Thoracic aorta (tissue), 2 donors: ENCODE data around the gene CMIP. TPM values are rescaled to one million over a fixed set of nuclear protein-coding genes. Genes with fewer than 3 reads are reported as not detected.
A peak's percentile ranks its signal among the peaks of the same experiment; 100 is the strongest.

Experiments used
- ATAC-seq: fragments of 150-250 bp; one replicate; pipeline ENCODE4 v1.8.0; 2017; ENCODE audit warnings: low read depth; ENCODE audit not compliant: insufficient number of reproducible peaks, low FRiP score
- DNase-seq: peaks from one replicate; pipeline ENCODE4 v3.0.0-alpha.2; 2020; ENCODE audit warnings: low spot score
- H3K27ac ChIP-seq, 2 donors: fragments of 200-600 bp; sonication (generic); 1 replicate in 1 of 2; 2 replicates in 1 of 2; pipeline ENCODE4 v1.5.1; 2016; ENCODE audit warnings: mild to moderate bottlenecking in 2 of 2, moderate library complexity in 2 of 2
- H3K27me3 ChIP-seq: fragments of 200-600 bp; sonication (generic); replicated peaks from 2 replicates; pipeline ENCODE4 v1.6.0; 2016; ENCODE audit warnings: mild to moderate bottlenecking; ENCODE audit not compliant: insufficient read depth
- H3K36me3 ChIP-seq: fragments of 200-600 bp; sonication (generic); one replicate; pipeline ENCODE4 v1.5.1; 2016
- H3K4me1 ChIP-seq, 2 donors: fragments of 200-600 bp; sonication (generic); 1 replicate in 1 of 2; 2 replicates in 1 of 2; pipeline versions ENCODE4 v1.5.1 to v1.6.0; 2016; ENCODE audit warnings: low read depth in 2 of 2, mild to moderate bottlenecking in 1 of 2; ENCODE audit not compliant: control insufficient read depth in 1 of 2
- H3K4me3 ChIP-seq: fragments of 200-600 bp; sonication (generic); 2 replicates; pipeline ENCODE4 v1.5.1; 2016; ENCODE audit warnings: mild to moderate bottlenecking
- H3K9me3 ChIP-seq: fragments of 200-600 bp; sonication (generic); 2 replicates; pipeline ENCODE4 v1.5.1; 2016
- total RNA-seq, 2 donors: library from RNA; depleted of rRNA; stranded (reverse); fragments of >200 nt; gene quantifications; one replicate each; pipeline versions ENCODE4 v1.1.0 to v1.2.3, GENCODE V29; 2016
- TF ChIP-seq, protein P1 (sequence below): fragments of 200-600 bp; sonication (generic); IDR thresholded peaks from one replicate; pipeline ENCODE4 v1.5.1; 2019; ENCODE audit warnings: antibody characterized with exemption

CMIP gene
- total RNA-seq, 2 donors from 2014 or later: 20.8 to 46.8 TPM

DNA sequence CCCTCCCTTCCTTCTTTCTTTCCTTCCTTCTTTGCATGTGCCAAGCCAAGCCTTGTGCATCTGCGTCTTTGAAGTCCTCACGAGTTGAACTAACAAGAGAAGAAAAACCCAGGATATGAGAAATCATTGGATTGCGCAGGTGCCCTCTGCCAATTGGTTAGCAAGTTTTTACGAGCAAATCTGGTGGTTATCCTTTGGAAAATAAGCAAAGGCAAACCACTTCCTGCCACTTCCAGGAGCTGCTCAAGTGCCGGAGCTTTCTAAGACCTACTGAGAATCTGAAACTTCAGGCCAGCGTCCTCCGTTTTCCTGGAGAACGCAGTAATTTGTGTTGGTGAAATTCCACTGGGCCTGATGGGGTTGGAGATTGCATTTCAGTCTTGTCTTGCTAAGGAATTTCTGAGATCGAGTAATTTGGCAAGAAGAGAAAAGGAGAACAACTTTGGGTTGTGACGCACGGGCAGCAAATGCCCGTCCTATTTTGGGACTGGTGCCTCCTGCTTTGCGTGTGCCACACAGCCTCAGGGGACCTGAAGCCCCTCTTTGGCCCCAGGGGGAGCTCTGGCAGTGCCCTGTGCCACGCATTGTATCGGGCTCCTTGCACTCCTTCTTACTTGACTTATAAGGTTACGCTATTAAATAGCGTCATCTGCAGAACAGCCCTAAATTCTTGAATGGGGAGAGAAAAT lies 56.4 kb downstream of the CMIP start:
- no peaks in the 10 kb centered on the region for H3K9me3 ChIP-seq
- DNase-seq (no peak), ATAC-seq (peak; percentile 22)
- peaks cover 5 to 11% of the 10 kb centered on the region in 2 donors for H3K4me1 ChIP-seq
- peak overlapping the region in 1 of 2 donors; percentile 37 for H3K27ac ChIP-seq
- no peaks in the 10 kb centered on the region for H3K27me3 ChIP-seq
- H3K4me3 ChIP-seq: peak overlapping the region; percentile 44
- H3K36me3 ChIP-seq: no peaks in the 10 kb centered on the region
- TF ChIP-seq, protein P1, sequence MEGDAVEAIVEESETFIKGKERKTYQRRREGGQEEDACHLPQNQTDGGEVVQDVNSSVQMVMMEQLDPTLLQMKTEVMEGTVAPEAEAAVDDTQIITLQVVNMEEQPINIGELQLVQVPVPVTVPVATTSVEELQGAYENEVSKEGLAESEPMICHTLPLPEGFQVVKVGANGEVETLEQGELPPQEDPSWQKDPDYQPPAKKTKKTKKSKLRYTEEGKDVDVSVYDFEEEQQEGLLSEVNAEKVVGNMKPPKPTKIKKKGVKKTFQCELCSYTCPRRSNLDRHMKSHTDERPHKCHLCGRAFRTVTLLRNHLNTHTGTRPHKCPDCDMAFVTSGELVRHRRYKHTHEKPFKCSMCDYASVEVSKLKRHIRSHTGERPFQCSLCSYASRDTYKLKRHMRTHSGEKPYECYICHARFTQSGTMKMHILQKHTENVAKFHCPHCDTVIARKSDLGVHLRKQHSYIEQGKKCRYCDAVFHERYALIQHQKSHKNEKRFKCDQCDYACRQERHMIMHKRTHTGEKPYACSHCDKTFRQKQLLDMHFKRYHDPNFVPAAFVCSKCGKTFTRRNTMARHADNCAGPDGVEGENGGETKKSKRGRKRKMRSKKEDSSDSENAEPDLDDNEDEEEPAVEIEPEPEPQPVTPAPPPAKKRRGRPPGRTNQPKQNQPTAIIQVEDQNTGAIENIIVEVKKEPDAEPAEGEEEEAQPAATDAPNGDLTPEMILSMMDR: no peak

DNA sequence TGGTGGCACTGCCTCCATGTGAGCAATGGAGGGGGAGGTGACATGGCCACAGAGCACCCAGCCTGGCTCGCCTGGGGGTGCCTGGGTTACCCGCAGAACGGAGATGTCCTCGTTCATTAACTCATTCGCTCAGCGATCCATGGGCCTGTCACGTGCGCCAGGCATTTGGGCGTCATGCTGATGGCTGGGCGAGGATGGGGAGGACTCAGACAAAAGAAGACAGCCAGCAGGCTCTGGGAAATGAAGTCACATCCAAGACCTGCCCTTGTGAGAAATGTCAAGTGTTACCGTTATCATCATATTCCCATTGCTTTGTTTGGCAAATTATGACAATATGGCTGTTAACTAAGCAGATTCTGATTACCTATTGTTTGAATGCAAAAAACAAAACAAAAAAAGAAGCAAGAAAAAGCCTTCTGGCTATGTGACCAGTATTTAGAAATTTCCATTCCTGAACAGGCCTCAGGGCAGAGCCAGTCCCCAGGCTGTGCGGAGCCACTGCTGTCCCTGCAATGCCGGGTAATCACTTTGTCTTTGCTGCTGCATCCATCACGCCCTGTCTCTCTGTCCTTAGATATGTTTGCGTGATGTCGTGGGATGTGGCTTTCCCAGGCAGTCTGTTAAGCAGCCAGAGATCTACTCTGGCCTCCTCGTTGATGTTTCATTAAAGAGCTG lies 57.9 kb downstream of the CMIP start:
- Histone ChIP-seq H3K9me3 (no peaks in the 10 kb centered on the region), H3K27me3 (no peaks in the 10 kb centered on the region), H3K4me3 (no peak overlapping the region), H3K27ac (no peak overlapping the region), H3K36me3 (no peaks in the 10 kb centered on the region), H3K4me1 (peaks cover 5 to 11% of the 10 kb centered on the region in 2 donors)
- TF ChIP-seq, protein P1: no peak
- ATAC-seq: no peak
- no peak for DNase-seq

DNA sequence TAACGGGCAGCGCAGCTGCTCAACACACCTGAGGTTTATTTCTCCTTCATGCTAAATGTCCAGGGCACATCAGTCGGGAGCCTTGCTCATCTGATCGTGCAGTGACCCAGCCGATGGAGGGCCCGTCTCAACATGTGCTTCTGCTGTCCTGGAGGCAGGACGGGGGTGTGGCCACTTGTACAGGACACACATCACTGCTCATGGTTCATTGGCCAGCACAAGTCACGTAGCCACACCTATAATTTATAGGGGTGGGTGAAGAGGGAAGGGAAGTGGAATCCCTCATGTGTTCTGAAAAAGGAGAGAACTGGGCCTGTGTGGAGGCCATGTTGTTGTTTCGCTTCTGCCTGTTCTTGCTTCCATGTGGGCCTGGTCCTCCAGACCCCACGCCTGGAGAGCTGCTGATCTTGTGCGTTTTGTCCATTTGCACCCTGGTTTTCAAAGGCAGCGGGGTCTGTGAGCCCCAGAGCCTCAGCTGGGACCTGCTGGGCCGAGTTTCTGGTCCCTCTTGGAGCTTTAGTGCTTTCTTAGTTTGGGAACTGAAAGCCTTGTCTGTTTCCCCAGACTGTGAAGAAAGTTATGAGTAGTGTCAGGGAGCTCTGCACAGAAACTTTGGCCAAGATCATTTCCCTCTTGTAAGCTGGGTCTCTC lies 60.5 kb downstream of the CMIP start:
- no peaks in the 10 kb centered on the region for H3K27me3 ChIP-seq

DNA sequence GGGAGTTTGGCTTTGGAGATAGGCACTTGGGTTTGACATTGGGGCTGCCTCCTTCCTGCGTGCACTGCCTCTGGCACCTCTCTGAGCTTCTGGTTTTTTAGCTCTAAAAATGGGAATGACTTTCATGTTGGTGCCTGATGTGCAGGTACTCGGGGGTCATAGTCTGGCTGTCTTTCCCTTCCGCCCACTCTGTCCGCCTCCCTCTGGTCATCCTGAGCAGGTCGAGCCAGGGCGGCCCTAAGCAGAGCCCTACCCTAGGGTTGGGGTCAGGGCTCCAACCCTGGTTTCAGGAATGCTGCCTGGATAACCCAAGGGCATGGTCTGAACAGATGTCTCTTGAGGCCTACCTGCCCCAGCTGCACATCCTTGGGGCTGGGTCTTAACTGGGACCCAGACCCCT lies 64.8 kb downstream of the CMIP start:
- no peaks in the 10 kb centered on the region for H3K36me3 ChIP-seq
- TF ChIP-seq, protein P1: no peak
- H3K27ac ChIP-seq: no peak overlapping the region
- no peak for DNase-seq
- no peak overlapping the region for H3K4me3 ChIP-seq
- ATAC-seq: no peak
- H3K9me3 ChIP-seq: no peaks in the 10 kb centered on the region
- peaks cover 7 to 13% of the 10 kb centered on the region in 2 donors for H3K4me1 ChIP-seq
- no peaks in the 10 kb centered on the region for H3K27me3 ChIP-seq

More for the DNA sequence above, 60.5 kb downstream of the CMIP start:
- TF ChIP-seq, protein P1: no peak
- Histone ChIP-seq H3K36me3 (no peaks in the 10 kb centered on the region), H3K4me1 (peaks cover 5 to 11% of the 10 kb centered on the region in 2 donors), H3K9me3 (no peaks in the 10 kb centered on the region), H3K27ac (no peak overlapping the region), H3K4me3 (no peak overlapping the region)
- DNase-seq (no peak), ATAC-seq (no peak)

DNA sequence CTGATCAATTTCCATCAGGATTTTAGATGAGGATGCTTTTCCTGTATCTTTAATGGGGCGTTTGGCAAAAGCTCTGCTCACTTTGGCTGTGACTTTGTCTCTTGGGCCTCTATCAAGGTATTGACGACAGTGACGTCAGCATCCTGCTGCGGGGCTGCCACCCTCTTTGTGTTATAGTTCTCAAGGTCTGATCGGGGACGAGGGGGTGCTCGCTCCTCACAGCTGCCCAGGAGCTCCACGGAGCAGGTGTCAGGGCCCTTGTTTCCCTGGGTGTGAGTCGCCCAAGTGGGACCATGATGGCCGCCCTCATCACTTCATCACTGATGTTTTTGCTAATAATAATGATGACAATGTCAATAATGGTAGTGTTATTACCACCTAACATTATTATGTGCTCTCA lies 65.4 kb downstream of the CMIP start:
- ATAC-seq (no peak), DNase-seq (no peak)
- Histone ChIP-seq H3K27ac (no peak overlapping the region), H3K36me3 (no peaks in the 10 kb centered on the region), H3K9me3 (no peaks in the 10 kb centered on the region), H3K27me3 (no peaks in the 10 kb centered on the region), H3K4me3 (no peak overlapping the region), H3K4me1 (peaks cover 7 to 13% of the 10 kb centered on the region in 2 donors)
- TF ChIP-seq, protein P1: no peak
